Ovary (tissue), 9 donors: ENCODE measurements around the gene ROBO1. TPM values are rescaled to one million over a fixed set of nuclear protein-coding genes. Genes with fewer than 3 reads are reported as not detected.

Experiments used
- DNase-seq, 5 donors: peaks; one replicate each; pipeline ENCODE4 v3.0.0-alpha.2; 2019 to 2020
- H3K27ac ChIP-seq, 2 donors: fragments of 200-600 bp; one replicate each; pipeline versions ENCODE4 v1.5.1 to v1.8.0; 2019 to 2022
- H3K27me3 ChIP-seq: fragments of 200-600 bp; one replicate; pipeline ENCODE4 v1.8.0; 2022
- H3K36me3 ChIP-seq: fragments of 200-600 bp; sonication (generic); one replicate; pipeline ENCODE4 v1.5.1; 2019
- H3K4me1 ChIP-seq: one replicate; pipeline ENCODE4 v1.8.1; 2013; ENCODE audit warnings: mild to moderate bottlenecking, moderate library complexity; ENCODE audit not compliant: insufficient read depth
- H3K4me3 ChIP-seq: fragments of 200-600 bp; sonication (generic); one replicate; pipeline ENCODE4 v1.5.1; 2017
- H3K9me3 ChIP-seq, 2 donors: fragments of 200-600 bp in 1 of 2; sonication (generic) in 1 of 2; one replicate each; pipeline versions ENCODE4 v1.5.1 to v1.8.1; 2013 to 2019; ENCODE audit warnings: mild to moderate bottlenecking in 1 of 2, moderate library complexity in 1 of 2
- CTCF ChIP-seq, 3 donors: fragments of 450-650 bp in 2 of 3; fragments of 200-600 bp in 1 of 3; IDR thresholded peaks; one replicate each; pipeline versions ENCODE4 v1.5.1 to v1.8.0; 2016 to 2022; ENCODE audit warnings: antibody characterized with exemption in 3 of 3, mild to moderate bottlenecking in 1 of 3
- EP300 ChIP-seq: sonication (generic); formaldehyde crosslinking; IDR thresholded peaks from one replicate; pipeline ENCODE4 v1.6.1; 2017; ENCODE audit warnings: antibody characterized with exemption
- POLR2A ChIP-seq: fragments of 450-650 bp; IDR thresholded peaks from one replicate; pipeline ENCODE4 v1.6.1; 2017; ENCODE audit warnings: antibody characterized with exemption, mild to moderate bottlenecking, moderate library complexity
- WGBS, 3 donors: extraction: QIAGEN DNeasy Blood & Tissue Kit in 1 of 3; methylation state at CpG; one replicate each; pipeline versions ENCODE4 v1.1.5 to v1.1.7; 2013 to 2017; 5-methylcytosine and 5-hydroxymethylcytosine counted together
- intact Hi-C, 4 donors: fragments of 100-400 bp; cut with DNase I; formaldehyde crosslinking; loops; one replicate each; pipeline versions ENCODE4 v1.11.0 to v1.15.1; 2022 to 2023
- polyA plus RNA-seq, 2 donors: library from polyadenylated mRNA; stranded (reverse); fragments of 200-250 nt in 1 of 2; fragments of 350-450 nt in 1 of 2; fragmentation: Illumina TruSeq in 1 of 2; extraction: RNeasy Lipid Tissue Mini Kit (QIAGEN cat#74804) in 1 of 2; gene quantifications; one replicate each; pipeline ENCODE4 v1.2.3, GENCODE V29; 2013 to 2014
- total RNA-seq, 7 donors: library from RNA; depleted of rRNA in 2 of 7; stranded (reverse); fragments of >200 nt in 2 of 7; fragmentation: NEBNext Ultra II Directional in 3 of 7; extraction: Animal tissue kit (Norgen Biotek cat#: 25700) in 3 of 7; gene quantifications; one replicate each; pipeline versions ENCODE4 v1.1.0 to v1.2.4, GENCODE V29; 2016 to 2023
- donor health status: DM: no; HTN: no; CAD: no; lungs with moderate emphysema.
- donor health status: DM: no; HTN: no; CAD: no.
- donor health status: Bipolar disorder and iron deficiency.
- donor health status: DM: yes; HTN: yes; CAD: no.
- donor health status: DM: no; HTN: no; CAD: no.
- donor health status: DM: yes; HTN: yes; CAD: no.

Gene ROBO1
- total and polyA plus RNA-seq, 9 donors: 17.2 to 49.5 (median 29.0) TPM

- no peak for TF ChIP-seq EP300
- no peak for TF ChIP-seq POLR2A
- no peak for TF ChIP-seq CTCF (IDR thresholded peaks at IDR 0.05)
- Histone ChIP-seq H3K4me1 (no peaks in the 10 kb centered on the region), H3K36me3 (no peaks in the 10 kb centered on the region), H3K27ac (no peak overlapping the region), H3K9me3 (no peaks in the 10 kb centered on the region), H3K27me3 (no peaks in the 10 kb centered on the region), H3K4me3 (no peak overlapping the region)
- WGBS, 3 donors: 81 to 84% (median 83%) methylated on average over 8 of the region's 8 CpGs
- intact Hi-C loops: no loop called here
- no peak for DNase-seq
These were observed 887.0 kb downstream of the ROBO1 start for GRCh38 chr3:78880603-78881461.

DNA sequence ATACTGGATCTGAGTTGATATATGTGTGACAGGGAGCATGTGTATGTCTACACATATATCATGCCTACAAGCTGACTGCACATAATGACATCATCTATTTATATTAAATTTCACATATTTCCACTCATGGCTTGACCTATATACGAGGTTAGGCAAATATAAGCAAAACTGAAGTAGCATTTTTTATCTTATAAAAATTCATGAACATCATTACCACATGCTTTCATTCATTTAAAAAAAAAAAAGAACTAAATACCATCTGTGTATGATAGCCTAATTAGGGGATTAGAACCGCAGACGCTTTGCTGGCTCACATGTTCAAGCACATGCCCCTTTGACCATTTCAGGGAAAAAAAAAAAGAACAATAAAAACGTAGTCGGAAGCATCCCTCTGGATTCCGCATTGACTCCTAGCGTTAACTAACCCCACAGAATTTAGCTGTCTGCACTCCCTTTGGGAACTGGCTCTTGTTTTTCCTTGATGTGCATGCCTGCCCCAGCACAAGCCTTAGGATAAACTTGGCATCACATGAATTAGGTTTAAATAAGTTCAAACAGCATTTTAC, 888.4 kb downstream of the ROBO1 start:
- Histone ChIP-seq H3K4me3 (no peak overlapping the region), H3K4me1 (no peaks in the 10 kb centered on the region), H3K9me3 (no peaks in the 10 kb centered on the region), H3K36me3 (no peaks in the 10 kb centered on the region), H3K27ac (no peak overlapping the region), H3K27me3 (no peaks in the 10 kb centered on the region)
- no peak for DNase-seq
- TF ChIP-seq EP300: no peak
- no peak for TF ChIP-seq POLR2A
- intact Hi-C loops: no loop called here
- 69 to 75% (median 72%) methylated on average over 7 of the region's 7 CpGs for WGBS, 3 donors

DNA sequence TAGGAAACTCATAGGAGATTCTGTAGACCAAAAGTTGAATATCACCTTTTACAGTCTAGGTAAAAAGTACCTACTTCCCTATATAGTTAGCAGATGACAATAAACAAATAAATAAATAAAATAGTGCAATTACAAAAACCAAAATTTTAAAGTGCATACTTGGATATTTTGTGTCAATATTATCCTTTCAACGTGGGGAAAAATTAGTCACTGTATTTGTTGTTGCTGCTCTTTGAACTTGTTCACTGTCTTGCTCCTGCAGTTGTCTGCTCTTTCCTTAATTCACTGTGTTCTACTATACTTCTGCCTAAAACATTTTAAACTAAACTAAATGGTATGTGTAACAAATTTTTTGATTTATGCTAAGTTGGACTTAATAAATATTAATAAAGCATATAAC, 889.0 kb downstream of the ROBO1 start:
- TF ChIP-seq EP300 (no peak), POLR2A (no peak), CTCF (IDR thresholded peaks at IDR 0.05) (no peak)
- no peak overlapping the region for H3K4me3 ChIP-seq
- WGBS, 3 donors: 10 to 25% (median 11%) methylated on average over 1 of the region's 1 CpG
- no peak for DNase-seq
- H3K27ac ChIP-seq: no peak overlapping the region
- intact Hi-C loops: no loop called here
- H3K9me3 ChIP-seq: no peaks in the 10 kb centered on the region
- H3K4me1 ChIP-seq: no peaks in the 10 kb centered on the region
- no peaks in the 10 kb centered on the region for H3K27me3 ChIP-seq
- H3K36me3 ChIP-seq: no peaks in the 10 kb centered on the region

DNA sequence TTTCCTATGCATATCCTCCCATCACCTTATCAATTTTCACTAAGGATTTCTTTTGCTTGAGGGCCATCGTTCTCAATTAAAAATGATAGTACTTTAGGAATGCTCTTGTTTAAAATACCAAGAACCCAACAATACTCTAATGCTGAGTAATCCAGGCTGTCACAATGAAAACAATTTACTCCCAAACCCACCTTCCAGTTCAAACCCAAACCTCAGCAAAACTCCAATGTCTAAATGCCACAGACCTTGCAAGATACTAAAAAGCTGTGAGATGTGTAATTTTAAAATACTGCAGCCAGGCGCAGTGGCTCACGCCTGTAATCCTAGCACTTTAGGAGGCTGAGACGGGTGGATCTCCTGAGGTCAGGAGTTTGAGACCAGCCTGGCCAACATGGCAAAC, 889.8 kb downstream of the ROBO1 start:
- no peaks in the 10 kb centered on the region for H3K36me3 ChIP-seq
- TF ChIP-seq EP300 (no peak), CTCF (IDR thresholded peaks at IDR 0.05) (no peak), POLR2A (no peak)
- 50 to 64% (median 53%) methylated on average over 4 of the region's 4 CpGs for WGBS, 3 donors
- no peaks in the 10 kb centered on the region for H3K27me3 ChIP-seq
- DNase-seq: no peak
- intact Hi-C loops: no loop called here
- H3K27ac ChIP-seq: no peak overlapping the region
- H3K4me3 ChIP-seq: no peak overlapping the region
- no peaks in the 10 kb centered on the region for H3K4me1 ChIP-seq
- no peaks in the 10 kb centered on the region for H3K9me3 ChIP-seq

- Histone ChIP-seq H3K9me3 (no peaks in the 10 kb centered on the region), H3K36me3 (no peaks in the 10 kb centered on the region), H3K4me3 (no peak overlapping the region), H3K4me1 (no peaks in the 10 kb centered on the region), H3K27ac (no peak overlapping the region), H3K27me3 (no peaks in the 10 kb centered on the region)
- DNase-seq: no peak
- intact Hi-C loops: no loop called here
- TF ChIP-seq POLR2A (no peak), CTCF (IDR thresholded peaks at IDR 0.05) (no peak), EP300 (no peak)
These were observed 891.9 kb downstream of the ROBO1 start for GRCh38 chr3:78875851-78876250.
